CD4-positive, alpha-beta T cell treated with Interleukin-12 subunit alpha and Interleukin-12 subunit beta, for 1 hour (primary cell): ENCODE data around the gene TSPAN3.
A peak's percentile ranks its signal among the peaks of the same experiment; 100 is the strongest.

Experiments used
- DNase-seq: peaks from one replicate; pipeline ENCODE4 v3.0.0-alpha.2; 2020

The TSPAN3 gene

GRCh38 chr15:77083381-77084160, 12.7 kb upstream of the TSPAN3 start:
- peak; percentile 62 for DNase-seq

GRCh38 chr15:77081971-77082370, 11.1 kb upstream of the TSPAN3 start:
- no peak for DNase-seq

GRCh38 chr15:77076323-77076915, 5.5 kb upstream of the TSPAN3 start:
- no peak for DNase-seq

- no peak for DNase-seq
These were observed 4.6 kb upstream of the TSPAN3 start for GRCh38 chr15:77075528-77075927.

- no peak for DNase-seq
These were observed 3.4 kb upstream of the TSPAN3 start for GRCh38 chr15:77074350-77074749.

- no peak for DNase-seq
These were observed 655 bp upstream of the TSPAN3 start for GRCh38 chr15:77071305-77072223.

GRCh38 chr15:77070180-77070494, 772 bp downstream of the TSPAN3 start:
- DNase-seq = no peak

GRCh38 chr15:77069521-77070121, 1.3 kb downstream of the TSPAN3 start:
- DNase-seq = no peak

- no peak for DNase-seq
These were observed 2.3 kb downstream of the TSPAN3 start for GRCh38 chr15:77068633-77069032.

GRCh38 chr15:77067691-77068367, 3.1 kb downstream of the TSPAN3 start:
- DNase-seq = no peak

- DNase-seq = no peak
These were observed 3.8 kb downstream of the TSPAN3 start for GRCh38 chr15:77066971-77067690.

- no peak for DNase-seq
These were observed 6.2 kb downstream of the TSPAN3 start for GRCh38 chr15:77064539-77065308.

- DNase-seq = no peak
These were observed 6.8 kb downstream of the TSPAN3 start for GRCh38 chr15:77064063-77064462.

- DNase-seq = no peak
These were observed 7.7 kb downstream of the TSPAN3 start for GRCh38 chr15:77063249-77063648.

- no peak for DNase-seq
These were observed 10.4 kb downstream of the TSPAN3 start for GRCh38 chr15:77060546-77060945.

GRCh38 chr15:77059786-77060361, 11.0 kb downstream of the TSPAN3 start:
- no peak for DNase-seq

GRCh38 chr15:77058468-77058867, 12.4 kb downstream of the TSPAN3 start:
- no peak for DNase-seq

GRCh38 chr15:77057685-77058084, 13.2 kb downstream of the TSPAN3 start:
- DNase-seq = no peak

- DNase-seq = no peak
These were observed 13.8 kb downstream of the TSPAN3 start for GRCh38 chr15:77057072-77057471.

- DNase-seq = no peak
These were observed 17.2 kb downstream of the TSPAN3 start for GRCh38 chr15:77053709-77054108.

- no peak for DNase-seq
These were observed 18.4 kb downstream of the TSPAN3 start for GRCh38 chr15:77052556-77052955.
